Cortex of kidney (tissue), 1 donor: ENCODE results near the gene PDXDC1.
"Not testable (repeated sequence)": the region's sequence is repeated elsewhere in the genome, so short reads cannot be mapped to it uniquely, and the experiment has no call there.

Source experiments
- DNase-seq: peaks from one replicate; lab custom pipeline; 2025; lab: John Stamatoyannopoulos, UW

Gene PDXDC1

GRCh38 chr16:15035163-15035729, 60.4 kb downstream of the PDXDC1 start:
- no peak for DNase-seq

DNA sequence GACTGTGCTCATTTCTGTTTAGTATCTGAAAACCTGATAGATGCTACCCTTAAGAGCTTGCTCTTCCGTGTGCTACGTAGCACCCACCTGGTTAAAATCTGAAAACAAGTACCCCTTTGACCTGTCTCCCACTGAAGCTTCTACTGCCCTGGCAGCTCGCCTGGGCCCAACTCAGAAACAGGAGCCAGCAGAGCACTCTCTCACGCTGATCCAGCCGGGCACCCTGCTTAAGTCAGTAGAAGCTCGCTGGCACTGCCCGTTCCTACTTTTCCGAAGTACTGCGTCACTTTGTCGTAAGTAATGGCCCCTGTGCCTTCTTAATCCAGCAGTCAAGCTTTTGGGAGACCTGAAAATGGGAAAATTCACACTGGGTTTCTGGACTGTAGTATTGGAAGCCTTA, 62.2 kb downstream of the PDXDC1 start:
- no peak for DNase-seq

GRCh38 chr16:15037745-15038144, 62.9 kb downstream of the PDXDC1 start:
- no peak for DNase-seq

DNA sequence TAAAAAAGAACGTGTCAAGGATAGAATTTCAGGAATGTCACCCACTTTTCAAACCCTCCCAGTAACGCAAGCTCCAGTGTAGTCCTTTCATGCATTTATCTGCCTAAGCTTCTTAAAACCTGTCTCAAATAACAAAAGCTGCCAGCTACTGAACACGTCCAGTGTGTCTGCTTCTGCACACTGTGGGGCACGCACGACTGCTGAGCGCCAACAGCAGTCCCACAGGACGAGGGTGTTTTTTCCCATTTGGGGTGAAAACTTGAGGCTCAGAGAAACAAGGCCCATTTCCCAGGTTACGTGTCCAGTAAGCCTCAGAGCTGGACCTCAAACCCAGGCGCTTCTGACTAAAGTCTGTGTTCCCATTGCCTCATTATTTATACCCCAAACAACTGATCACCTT, 63.9 kb downstream of the PDXDC1 start:
- no peak for DNase-seq

- DNase-seq = no peak
These were observed 66.6 kb downstream of the PDXDC1 start for GRCh38 chr16:15041271-15042004.

GRCh38 chr16:15043344-15043743, 68.5 kb downstream of the PDXDC1 start:
- DNase-seq = no peak

- DNase-seq = no peak
These were observed 69.5 kb downstream of the PDXDC1 start for GRCh38 chr16:15044286-15044685.

GRCh38 chr16:15045270-15045669, 70.4 kb downstream of the PDXDC1 start:
- not testable (repeated sequence) for DNase-seq

DNA sequence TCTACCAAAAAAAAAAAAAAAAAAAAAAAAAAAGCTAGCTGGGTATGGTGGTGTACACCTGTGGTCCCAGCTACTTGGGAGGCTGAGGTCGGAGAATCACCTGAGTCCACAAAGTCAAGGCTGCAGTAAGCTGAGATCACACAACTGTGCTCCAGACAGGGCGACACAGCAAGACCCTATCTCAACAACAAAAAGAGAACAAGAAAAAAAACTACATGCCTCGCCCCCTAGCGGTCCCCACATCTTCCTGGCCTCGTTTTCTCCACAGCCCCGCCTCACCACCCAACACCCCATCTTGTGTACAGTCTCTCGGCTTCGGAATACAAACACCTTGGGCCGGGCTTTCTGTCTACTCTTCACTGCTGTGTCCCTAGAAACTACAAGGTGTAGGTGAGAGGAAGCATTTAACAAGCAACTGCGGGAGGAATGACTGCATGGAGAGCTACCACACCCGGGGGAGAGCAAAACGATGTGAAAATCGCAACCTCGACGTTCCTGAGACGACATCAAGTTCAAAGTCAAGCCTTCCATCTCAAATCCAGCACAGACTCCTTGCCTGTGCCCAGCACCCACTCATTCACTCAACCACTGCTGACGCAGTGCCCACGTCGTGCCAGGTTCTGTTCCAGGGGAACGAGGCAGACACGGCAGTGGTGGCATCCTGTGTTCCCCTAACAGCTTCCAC, 72.0 kb downstream of the PDXDC1 start:
- no peak for DNase-seq

DNA sequence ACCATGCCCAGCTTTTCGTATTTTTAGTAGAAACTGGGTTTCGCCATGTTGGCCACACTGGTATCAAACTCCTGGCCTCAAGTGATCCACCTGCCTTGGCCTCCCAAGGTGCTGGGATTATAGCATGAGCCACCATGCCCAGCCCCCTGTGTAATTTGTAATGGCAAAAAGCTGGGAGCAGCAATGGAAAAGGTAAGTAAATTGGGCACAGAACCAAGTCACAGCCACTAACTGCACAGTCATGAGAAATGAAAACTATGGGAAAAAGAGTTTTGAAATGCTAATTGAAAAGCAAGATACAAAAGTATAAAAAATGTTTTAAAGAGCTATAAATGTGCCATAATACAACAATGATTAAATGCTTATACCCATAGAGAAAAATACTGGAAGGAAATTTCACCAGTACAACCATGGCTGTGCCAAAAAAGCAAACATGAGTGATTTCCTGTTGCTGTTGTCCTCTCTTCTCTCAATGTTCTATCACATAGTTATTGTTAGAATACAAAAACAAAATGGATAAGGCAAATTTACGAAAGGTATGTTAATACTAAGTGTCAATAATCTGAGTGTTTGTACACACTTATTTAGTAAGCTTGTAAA, 74.9 kb downstream of the PDXDC1 start:
- no peak for DNase-seq

- not testable (repeated sequence) for DNase-seq
These were observed 75.6 kb downstream of the PDXDC1 start for GRCh38 chr16:15050440-15050839.

DNA sequence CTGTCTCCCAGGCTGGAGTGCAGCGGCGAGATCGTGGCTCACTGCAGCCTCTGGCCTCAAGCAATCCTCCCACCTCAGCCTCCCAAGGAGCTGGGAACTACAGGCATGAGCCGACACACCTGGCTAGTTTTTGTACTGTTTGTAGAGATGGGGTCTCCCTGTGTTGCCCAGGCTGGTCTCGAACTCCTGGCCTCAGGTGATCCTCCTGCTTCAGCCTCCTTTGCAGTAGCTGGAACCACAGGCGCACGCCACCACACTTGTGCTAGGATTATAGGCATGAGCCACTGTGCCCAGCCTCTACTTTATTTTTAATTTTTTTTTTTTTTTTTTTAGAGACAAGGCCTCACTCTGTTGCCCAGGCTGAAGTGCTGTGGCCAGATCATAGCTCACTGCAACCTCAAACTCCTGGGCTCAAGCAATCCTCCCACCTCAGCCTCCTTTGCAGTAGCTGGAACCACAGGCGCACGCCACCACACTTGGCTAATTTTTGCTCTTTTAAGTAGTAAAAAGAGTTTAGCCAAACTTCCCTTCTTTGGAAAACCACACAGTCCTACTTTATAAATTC, 76.6 kb downstream of the PDXDC1 start:
- no peak for DNase-seq

DNA sequence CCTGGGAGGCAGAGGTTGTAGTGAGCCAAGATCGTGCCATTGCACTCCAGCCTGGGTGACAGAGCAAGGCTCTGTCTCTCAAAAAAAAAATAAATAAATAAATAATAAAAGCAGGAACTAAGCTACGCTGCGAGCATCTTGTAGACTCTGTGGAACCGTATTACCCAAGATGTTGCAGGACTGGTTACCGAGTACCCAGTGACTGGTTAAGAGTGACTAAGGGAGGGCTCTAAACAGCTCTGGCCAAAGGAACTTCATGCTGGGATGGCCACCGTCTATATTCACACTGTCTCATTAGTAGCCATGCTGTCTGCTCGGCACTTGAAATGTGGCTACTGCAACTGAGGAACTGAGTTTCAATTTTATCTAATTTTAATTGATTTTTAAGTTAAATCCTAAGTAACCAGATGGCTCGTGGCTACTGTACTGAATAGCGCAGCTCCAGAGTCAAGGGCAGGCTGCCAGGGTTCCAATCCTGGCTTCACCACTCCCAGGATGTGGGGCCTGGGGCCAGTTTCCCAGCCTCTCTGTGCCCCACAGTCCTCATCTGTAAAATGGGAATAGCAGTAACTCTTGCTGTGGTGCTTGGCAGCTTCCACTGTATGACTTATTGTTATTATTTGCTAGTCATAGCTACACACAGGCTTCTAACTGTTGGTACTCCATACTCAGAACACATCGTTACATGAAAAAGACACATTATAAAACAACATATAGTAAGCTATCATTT, 78.1 kb downstream of the PDXDC1 start:
- DNase-seq = no peak

GRCh38 chr16:15053904-15054303, 79.1 kb downstream of the PDXDC1 start:
- no peak for DNase-seq

DNA sequence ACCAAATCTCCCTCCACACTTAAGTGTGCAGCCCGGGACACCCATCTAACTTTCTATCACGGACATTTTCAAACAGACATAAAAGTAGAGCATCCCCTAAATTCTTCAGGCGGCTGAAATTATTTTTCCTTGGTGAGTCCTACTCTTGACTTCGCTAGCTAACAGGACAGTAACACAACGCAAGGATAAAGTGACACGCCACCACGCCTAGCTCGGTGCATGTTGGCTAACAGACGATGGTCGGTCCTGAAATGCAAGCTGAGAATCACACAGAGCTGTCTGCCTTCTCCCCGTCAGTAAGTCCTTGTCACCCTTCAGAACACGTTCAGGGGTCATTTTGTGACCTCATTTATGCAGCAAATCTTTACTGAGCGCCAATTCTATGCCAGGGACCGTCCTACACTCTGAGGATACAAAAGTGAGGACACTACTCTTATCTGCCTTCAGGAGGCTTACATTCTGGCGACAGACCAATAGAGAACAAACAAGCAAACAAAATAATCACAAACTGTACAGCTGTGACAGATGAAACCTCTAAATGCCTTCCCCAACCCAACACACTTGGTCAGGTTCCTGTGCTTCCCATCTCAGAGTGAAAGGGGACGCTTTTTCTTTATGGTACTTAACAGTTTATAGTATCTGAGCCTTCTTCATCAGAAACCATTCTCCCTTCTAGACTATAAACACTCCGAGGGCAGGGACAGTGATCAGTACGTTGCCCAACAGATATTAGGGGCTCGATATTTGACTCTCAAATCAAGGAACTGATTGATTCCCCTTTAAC, 79.7 kb downstream of the PDXDC1 start:
- DNase-seq = no peak

DNA sequence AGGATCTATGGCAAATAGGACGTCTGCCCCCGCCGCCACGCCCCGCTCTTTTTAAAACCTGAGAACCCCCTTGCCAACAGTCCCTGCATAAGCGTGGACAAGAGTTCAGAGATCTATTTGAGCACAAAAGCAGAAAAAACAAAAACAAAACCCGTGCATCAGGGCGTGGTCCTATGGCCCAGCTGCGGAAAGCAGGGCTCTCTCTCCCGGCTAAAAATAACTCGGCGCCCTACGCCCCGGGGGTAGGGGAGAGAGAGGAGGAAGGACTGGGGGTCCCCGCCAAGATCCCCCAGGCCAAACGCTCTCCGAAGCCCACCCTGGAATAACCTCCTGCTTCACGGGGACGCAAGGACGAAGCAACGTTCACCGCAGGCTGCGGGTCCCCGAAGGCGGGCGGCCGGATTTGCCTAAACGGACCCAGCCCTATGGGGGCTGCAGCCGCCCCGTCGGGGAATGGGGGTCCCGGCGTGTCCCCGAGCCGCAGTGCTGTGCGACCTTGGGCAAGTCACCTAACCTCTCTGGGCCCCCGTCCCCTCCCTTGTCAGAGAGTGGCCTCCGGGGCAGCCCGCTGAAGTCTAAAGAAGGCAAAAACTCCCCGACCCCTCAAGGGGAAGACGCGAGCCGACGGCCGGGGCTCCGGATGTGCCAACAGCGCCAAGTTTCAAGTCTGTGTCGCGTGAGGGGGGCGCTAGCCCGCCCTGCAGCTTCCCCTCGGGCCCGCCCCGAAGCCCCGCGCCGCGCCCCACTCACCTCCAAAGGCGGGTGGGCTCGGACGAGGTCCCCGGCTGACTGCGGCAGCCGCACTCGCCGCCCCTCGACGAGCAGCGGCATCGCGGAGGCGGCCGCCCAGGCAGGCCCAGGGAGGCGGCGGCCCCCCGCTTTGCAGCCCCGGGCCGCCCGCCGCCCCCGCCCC, 80.6 kb downstream of the PDXDC1 start:
- no peak for DNase-seq

GRCh38 chr16:15057681-15058417, 83.0 kb downstream of the PDXDC1 start:
- no peak for DNase-seq

DNA sequence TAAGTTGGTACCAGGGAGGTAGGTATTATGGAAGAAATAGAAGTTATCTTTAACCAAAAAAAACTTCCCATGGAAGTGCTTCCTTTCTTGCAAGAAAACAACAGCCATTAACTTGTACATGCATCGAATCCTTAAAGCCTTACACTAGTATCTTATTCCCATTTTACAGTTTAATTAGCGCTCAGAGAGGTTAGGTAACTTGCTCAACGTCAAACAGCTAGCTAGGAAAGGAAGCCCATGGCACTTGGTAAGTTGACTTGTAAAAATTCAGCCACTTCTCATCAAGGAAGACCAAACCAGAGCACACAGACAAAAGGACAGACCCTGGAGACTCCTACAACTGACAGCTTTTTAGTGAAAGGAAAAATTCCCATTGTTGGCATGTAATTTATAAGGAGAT, 84.5 kb downstream of the PDXDC1 start:
- no peak for DNase-seq

DNA sequence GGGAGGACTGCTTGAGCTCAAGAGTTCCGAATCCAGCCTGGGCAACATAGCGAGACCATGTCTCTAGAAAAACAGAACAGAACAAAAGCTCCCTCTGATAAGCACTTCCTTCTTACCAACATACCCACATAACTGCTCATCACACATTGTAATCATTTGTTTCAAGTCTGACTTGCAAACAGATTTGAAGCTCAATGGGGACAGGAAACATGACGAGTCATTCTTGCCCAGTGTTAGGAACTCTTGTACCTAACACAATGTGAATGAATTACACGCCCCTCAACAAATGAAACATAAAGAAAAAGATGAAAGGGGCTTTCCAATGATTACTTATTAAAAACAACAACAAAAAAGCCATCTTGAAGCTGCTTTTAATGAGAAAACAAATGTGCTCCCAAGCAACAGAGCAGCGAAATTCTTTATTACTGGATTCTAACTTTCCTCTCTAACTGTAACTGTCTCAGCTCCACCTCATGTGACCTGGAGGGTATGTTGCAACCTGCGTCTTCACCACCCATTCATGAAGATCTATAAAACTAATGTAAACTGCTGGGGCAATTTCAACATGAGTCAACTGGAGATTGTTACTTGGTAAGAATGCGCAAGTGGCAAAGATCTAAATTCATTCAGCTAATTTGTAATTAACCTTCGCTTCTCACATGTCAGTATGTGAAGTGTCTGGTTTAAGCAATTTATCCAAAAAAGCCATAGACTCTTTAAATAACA, 87.4 kb downstream of the PDXDC1 start:
- DNase-seq = not testable (repeated sequence)
